OCI-LY3 (cell line): ENCODE data around the gene MAB21L4.

Experiments
- H2AFZ ChIP-seq: fragments of 200-600, 300-600 bp; shearing (Covaris generic); 2 replicates; pipeline ENCODE4 v1.6.0; 2014; ENCODE audit warnings: antibody characterized with exemption, low read depth, low read length
- H3K27ac ChIP-seq: fragments of 200-600, 300-600 bp; sonication (generic); 2 replicates; pipeline ENCODE4 v1.5.1; 2014; ENCODE audit warnings: mild to moderate bottlenecking, low read length, moderate library complexity, mixed read lengths
- H3K27me3 ChIP-seq: fragments of 200-600, 300-600 bp; sonication (generic); 2 replicates; pipeline ENCODE4 v1.6.1; 2014; ENCODE audit warnings: low read depth, low read length, mixed read lengths
- H3K36me3 ChIP-seq: fragments of 200-600, 300-600 bp; sonication (generic); replicated peaks from 2 replicates; pipeline ENCODE3; 2014; ENCODE audit warnings: low read depth, low read length, mixed read lengths
- H3K4me1 ChIP-seq: fragments of 300-600, 200-600 bp; sonication (generic); 2 replicates; pipeline ENCODE4 v1.6.1; 2014; ENCODE audit warnings: low read length, mixed read lengths
- H3K4me2 ChIP-seq: fragments of 200-600, 300-600 bp; sonication (generic); 2 replicates; pipeline ENCODE4 v1.6.1; 2014; ENCODE audit warnings: low read length, mixed read lengths
- H3K4me3 ChIP-seq: fragments of 300-600, 200-600 bp; sonication (generic); 2 replicates; pipeline ENCODE4 v1.5.1; 2014; ENCODE audit warnings: antibody characterized with exemption, mild to moderate bottlenecking, low read length, moderate library complexity
- H3K79me2 ChIP-seq: fragments of 300-600, 200-600 bp; shearing (Covaris generic); 2 replicates; pipeline ENCODE4 v1.6.1; 2014; ENCODE audit warnings: mild to moderate bottlenecking, low read length, mixed read lengths
- H3K9ac ChIP-seq: fragments of 300-600, 200-600 bp; shearing (Covaris generic); 2 replicates; pipeline ENCODE4 v1.6.0; 2014; ENCODE audit warnings: mild to moderate bottlenecking, low read length, moderate library complexity
- H3K9me3 ChIP-seq: fragments of 200-600, 300-600 bp; shearing (Covaris generic); 2 replicates; pipeline ENCODE4 v1.6.1; 2014; ENCODE audit warnings: low read length, mixed read lengths; ENCODE audit not compliant: insufficient read depth
- H4K20me1 ChIP-seq: fragments of 200-600, 300-600 bp; sonication (generic); 2 replicates; pipeline ENCODE4 v1.6.1; 2016; ENCODE audit warnings: low read length, mixed read lengths; ENCODE audit not compliant: insufficient read depth
- EZH2phosphoT487 ChIP-seq: fragments of 200-600 bp; shearing (Covaris generic); IDR thresholded peaks from 2 replicates; pipeline ENCODE4 v1.6.1; 2018; ENCODE audit warnings: antibody characterized with exemption, mixed run types, low read depth
- TF ChIP-seq, protein P1 (sequence below): fragments of 200-600, 300-600 bp; sonication (generic); IDR thresholded peaks from 2 replicates; pipeline ENCODE4 v1.5.1; 2014; ENCODE audit warnings: antibody characterized with exemption, low read length, low read depth

MAB21L4 gene

DNA sequence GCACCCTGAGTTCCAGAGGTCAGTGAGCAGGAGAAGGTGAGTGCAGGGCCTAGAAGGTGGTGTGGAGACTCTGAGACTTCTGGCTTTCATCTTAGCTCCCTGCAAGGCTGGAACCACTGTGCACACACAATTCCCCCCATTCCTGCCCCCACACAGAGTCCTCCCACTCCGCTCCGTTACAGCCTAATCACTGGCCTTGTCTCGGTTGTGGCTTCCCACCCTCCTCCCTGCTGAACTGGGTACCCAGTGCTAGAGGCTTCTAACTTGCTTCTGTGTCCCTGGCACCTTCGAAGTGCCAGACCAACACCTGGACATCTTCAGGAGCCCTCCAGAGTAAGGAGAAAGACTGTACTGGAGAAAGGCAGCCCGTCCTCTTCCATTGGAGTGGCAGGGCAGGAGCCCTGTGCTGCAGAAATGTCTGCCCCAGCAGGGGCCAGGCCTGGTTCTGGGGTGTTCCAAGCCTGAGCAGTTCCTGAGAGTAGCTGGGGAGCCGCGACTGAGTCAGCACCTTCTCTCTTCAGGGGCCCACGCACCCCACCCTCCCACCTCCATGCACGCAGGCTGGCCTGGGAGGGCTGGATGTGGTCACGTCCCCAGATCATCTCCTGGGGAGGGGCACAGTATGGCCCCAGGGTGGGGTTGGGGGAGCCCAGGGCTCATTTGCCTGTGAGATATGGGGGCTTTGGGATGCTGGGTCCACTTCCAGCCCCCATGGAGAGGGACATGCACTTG lies 33.6 kb upstream of the MAB21L4 start:
- Histone ChIP-seq H3K9me3 (no peaks in the 10 kb centered on the region), H2AFZ (no peak overlapping the region), H4K20me1 (no peaks in the 10 kb centered on the region), H3K4me2 (no peak overlapping the region), H3K4me1 (no peaks in the 10 kb centered on the region), H3K36me3 (no peaks in the 10 kb centered on the region), H3K27ac (no peak overlapping the region), H3K27me3 (no peaks in the 10 kb centered on the region), H3K79me2 (no peaks in the 10 kb centered on the region), H3K4me3 (no peak overlapping the region), H3K9ac (no peak overlapping the region)
- TF ChIP-seq, protein P1, sequence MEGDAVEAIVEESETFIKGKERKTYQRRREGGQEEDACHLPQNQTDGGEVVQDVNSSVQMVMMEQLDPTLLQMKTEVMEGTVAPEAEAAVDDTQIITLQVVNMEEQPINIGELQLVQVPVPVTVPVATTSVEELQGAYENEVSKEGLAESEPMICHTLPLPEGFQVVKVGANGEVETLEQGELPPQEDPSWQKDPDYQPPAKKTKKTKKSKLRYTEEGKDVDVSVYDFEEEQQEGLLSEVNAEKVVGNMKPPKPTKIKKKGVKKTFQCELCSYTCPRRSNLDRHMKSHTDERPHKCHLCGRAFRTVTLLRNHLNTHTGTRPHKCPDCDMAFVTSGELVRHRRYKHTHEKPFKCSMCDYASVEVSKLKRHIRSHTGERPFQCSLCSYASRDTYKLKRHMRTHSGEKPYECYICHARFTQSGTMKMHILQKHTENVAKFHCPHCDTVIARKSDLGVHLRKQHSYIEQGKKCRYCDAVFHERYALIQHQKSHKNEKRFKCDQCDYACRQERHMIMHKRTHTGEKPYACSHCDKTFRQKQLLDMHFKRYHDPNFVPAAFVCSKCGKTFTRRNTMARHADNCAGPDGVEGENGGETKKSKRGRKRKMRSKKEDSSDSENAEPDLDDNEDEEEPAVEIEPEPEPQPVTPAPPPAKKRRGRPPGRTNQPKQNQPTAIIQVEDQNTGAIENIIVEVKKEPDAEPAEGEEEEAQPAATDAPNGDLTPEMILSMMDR = no peak
- TF ChIP-seq EZH2phosphoT487 = no peak

DNA sequence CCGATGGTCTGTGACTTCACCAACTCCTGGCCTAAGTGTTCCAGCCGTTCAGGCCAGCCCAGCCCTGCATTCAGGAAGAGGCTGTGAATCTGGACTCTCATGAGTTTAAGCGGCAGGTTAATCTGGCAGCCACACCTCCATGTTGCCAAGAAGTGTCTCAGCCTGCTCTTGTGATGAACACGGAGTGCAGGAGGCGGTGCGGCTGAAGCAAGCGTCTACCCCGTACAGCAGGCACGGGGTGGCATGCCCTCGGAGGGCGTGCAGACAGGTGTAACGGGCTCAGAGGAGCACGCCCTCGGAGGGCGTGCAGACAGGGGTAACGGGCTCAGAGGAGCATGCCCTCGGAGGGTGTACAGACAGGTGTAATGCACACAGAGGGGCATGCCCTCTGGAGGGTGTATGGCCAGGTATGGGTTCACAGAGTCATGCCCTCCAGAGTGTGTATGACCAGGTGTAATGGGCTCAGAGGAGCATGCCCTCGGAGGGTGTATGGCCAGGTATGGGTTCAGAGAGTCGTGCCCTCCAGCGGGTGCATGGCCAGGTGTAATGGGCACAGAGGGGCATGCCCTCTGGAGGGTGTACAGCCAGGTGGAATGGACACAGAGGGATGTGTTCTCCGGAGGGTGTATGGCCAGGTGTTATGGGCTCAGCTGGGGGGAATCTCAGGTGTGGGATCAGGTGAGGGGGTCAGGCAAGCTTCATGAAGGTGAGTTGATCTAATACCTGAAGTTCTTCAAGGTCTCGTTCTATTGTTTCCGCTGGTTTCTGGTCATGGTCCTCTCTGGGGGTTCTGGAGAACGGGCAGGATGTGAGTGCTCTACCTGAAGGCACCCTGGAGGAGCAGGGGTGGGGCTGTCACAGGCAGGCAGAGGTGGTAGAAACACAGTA lies 32.8 kb upstream of the MAB21L4 start:
- no peak overlapping the region for H2AFZ ChIP-seq

DNA sequence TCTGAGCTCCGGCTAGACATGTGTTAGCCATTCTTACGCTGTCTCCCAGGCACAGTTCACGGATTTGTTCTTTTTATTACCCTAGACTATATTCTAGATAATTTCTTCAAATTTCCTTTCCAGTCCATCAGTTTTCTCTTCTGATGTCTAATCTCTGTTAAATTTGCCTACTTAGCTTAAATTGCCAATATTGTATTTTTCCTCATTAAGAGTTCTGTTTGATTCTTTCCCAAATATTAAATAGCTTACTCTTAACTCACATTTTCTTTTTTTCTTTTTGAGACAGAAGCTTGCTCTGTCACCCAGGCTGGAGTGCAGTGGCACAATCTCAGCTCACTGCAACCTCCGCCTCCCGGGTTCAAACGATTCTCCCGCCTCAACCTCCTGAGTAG lies 31.4 kb upstream of the MAB21L4 start:
- Histone ChIP-seq H3K27me3 (no peaks in the 10 kb centered on the region), H3K4me3 (no peak overlapping the region), H3K9me3 (no peaks in the 10 kb centered on the region), H3K79me2 (no peaks in the 10 kb centered on the region), H3K36me3 (no peaks in the 10 kb centered on the region), H2AFZ (no peak overlapping the region), H3K4me2 (no peak overlapping the region), H4K20me1 (no peaks in the 10 kb centered on the region), H3K27ac (no peak overlapping the region), H3K9ac (no peak overlapping the region), H3K4me1 (no peaks in the 10 kb centered on the region)
- no peak for TF ChIP-seq EZH2phosphoT487
- TF ChIP-seq, protein P1 = no peak

More for the DNA sequence above, 32.8 kb upstream of the MAB21L4 start:
- Histone ChIP-seq H3K79me2 (no peaks in the 10 kb centered on the region), H4K20me1 (no peaks in the 10 kb centered on the region), H3K4me1 (no peaks in the 10 kb centered on the region), H3K4me3 (no peak overlapping the region), H3K4me2 (no peak overlapping the region), H3K9me3 (no peaks in the 10 kb centered on the region), H3K27me3 (no peaks in the 10 kb centered on the region), H3K9ac (no peak overlapping the region), H3K36me3 (no peaks in the 10 kb centered on the region), H3K27ac (no peak overlapping the region)
- no peak for TF ChIP-seq EZH2phosphoT487
- TF ChIP-seq, protein P1 = no peak
